K562 (cell line): Measurements from ENCODE around the gene AREL1. TPM values are rescaled to one million over a fixed set of nuclear protein-coding genes. Genes with fewer than 3 reads are reported as not detected.

Experiments
- ATF7 ChIP-seq: fragments of 450-650 bp; IDR thresholded peaks from 2 replicates; pipeline ENCODE4 v1.7.1; 2014; ENCODE audit warnings: mild to moderate bottlenecking, moderate library complexity
- CSDE1 ChIP-seq, 2 experiments: fragments of 450-650 bp; IDR thresholded peaks; 2 replicates each; pipeline ENCODE4 v1.6.1; 2016; ENCODE audit warnings: mild to moderate bottlenecking in 1 of 2
- CTCF ChIP-seq, 3 experiments: IDR thresholded peaks in 2 of 3; conservative IDR thresholded peaks in 1 of 3; 2 replicates each; pipeline ENCODE4 v1.5.1; 2011 to 2012; ENCODE audit warnings: low read length in 3 of 3, mild to moderate bottlenecking in 3 of 3, control low read depth in 2 of 3, improper control_type of control experiment in 1 of 3, inconsistent platforms in 1 of 3, low read depth in 1 of 3, mixed read lengths in 1 of 3, moderate library complexity in 1 of 3; ENCODE audit not compliant: insufficient read depth in 2 of 3
- E2F1 ChIP-seq: sonication (generic); formaldehyde crosslinking; IDR thresholded peaks from 2 replicates; pipeline ENCODE4 v1.8.1; 2023; ENCODE audit warnings: mild to moderate bottlenecking, missing genetic modification reagents, moderate library complexity
- E2F4 ChIP-seq: sonication (generic); formaldehyde crosslinking; IDR thresholded peaks from 2 replicates; pipeline ENCODE4 v1.8.0; 2022; ENCODE audit warnings: mild to moderate bottlenecking, low read depth, missing genetic modification reagents
- FOXK2 ChIP-seq, 2 experiments: fragments of 450-650 bp; IDR thresholded peaks in 1 of 2; conservative IDR thresholded peaks in 1 of 2; 2 replicates each; pipeline ENCODE4 v1.6.1; 2016; ENCODE audit warnings: low read depth in 2 of 2, mild to moderate bottlenecking in 1 of 2
- GTF2A2 ChIP-seq: IDR thresholded peaks from 2 replicates; pipeline ENCODE4 v1.6.1; 2016; ENCODE audit warnings: mild to moderate bottlenecking, missing genetic modification characterization, missing compliant biosample characterization
- SMARCC2 ChIP-seq: fragments of 450-650 bp; IDR thresholded peaks from 2 replicates; pipeline ENCODE4 v1.6.1; 2017; ENCODE audit warnings: antibody characterized with exemption, moderate library complexity, mild to moderate bottlenecking, low read depth
- SP2 ChIP-seq: IDR thresholded peaks from 2 replicates; pipeline ENCODE4 v1.6.1; 2011; ENCODE audit warnings: mild to moderate bottlenecking, low read depth, low read length, moderate library complexity; ENCODE audit not compliant: poor library complexity, severe bottlenecking; ENCODE audit errors: extremely low read depth
- SPI1 ChIP-seq: IDR thresholded peaks from 2 replicates; pipeline ENCODE4 v1.6.1; 2011; ENCODE audit warnings: low read depth, low read length, control low read depth, borderline replicate concordance
- STAT5A ChIP-seq: IDR thresholded peaks from 2 replicates; pipeline ENCODE4 v1.6.1; 2012; ENCODE audit warnings: low read length, inconsistent platforms, borderline replicate concordance
- ZBTB12 ChIP-seq: fragments of 250-450 bp; sonication (Bioruptor Pico); IDR thresholded peaks from 2 replicates; pipeline ENCODE4 v1.4.0; 2020
- ZC3H11A ChIP-seq: IDR thresholded peaks from 2 replicates; pipeline ENCODE4 v1.6.1; 2012; ENCODE audit warnings: low read depth, low read length, improper control_type of control experiment
- ZNF263 ChIP-seq: sonication (generic); formaldehyde crosslinking; IDR thresholded peaks from 2 replicates; pipeline ENCODE4 v1.8.0; 2022; ENCODE audit warnings: mild to moderate bottlenecking, missing genetic modification reagents, borderline replicate concordance
- ZNF449 ChIP-seq: fragments of 250-450 bp; sonication (Bioruptor Pico); IDR thresholded peaks from 2 replicates; pipeline ENCODE4 v1.8.0; 2022; ENCODE audit warnings: moderate library complexity, mild to moderate bottlenecking, inconsistent platforms
- ZNF511 ChIP-seq: sonication (generic); formaldehyde crosslinking; IDR thresholded peaks from 2 replicates; pipeline ENCODE4 v1.8.0; 2022; ENCODE audit warnings: mild to moderate bottlenecking, missing genetic modification reagents
- ZNF76 ChIP-seq: fragments of 250-450 bp; sonication (Bioruptor Pico); IDR thresholded peaks from 2 replicates; pipeline ENCODE4 v1.4.0; 2020; ENCODE audit warnings: mild to moderate bottlenecking, moderate library complexity, borderline replicate concordance
- polyA plus RNA-seq, 8 experiments: library from polyadenylated mRNA; depleted of rRNA in 4 of 8; stranded (reverse) in 5 of 8; unstranded in 3 of 8; fragments of >200 nt; fragmentation: Nextera tagmentation in 2 of 8; fragmentation: Illumina TruSeq in 1 of 8; extraction: Ambion mirVana in 2 of 8; extraction: Trizol in 1 of 8; gene quantifications; 2 replicates each; pipeline versions ENCODE4 v1.2.1 to v1.2.3, GENCODE V29; 2011 to 2014; ENCODE audit warnings: inconsistent platforms in 1 of 8, missing spikeins in 1 of 8
- total RNA-seq, 7 experiments: library from RNA; depleted of rRNA in 6 of 7; stranded (reverse); fragments of >200 nt in 6 of 7; fragmentation: Illumina TruSeq in 2 of 7; extraction: Trizol in 2 of 7; gene quantifications; 2 replicates each; pipeline versions ENCODE4 v1.2.1 to v1.2.3, GENCODE V29; 2011 to 2021; ENCODE audit warnings: low replicate concordance in 1 of 7

Gene AREL1
- total and polyA plus RNA-seq, 9 of the 15 experiments (the other 6 are each of a cell fraction or from before 2014, with no cell fraction given) = 6.0 to 24.8 (median 16.6) TPM

GRCh38 chr14:74735125-74735524 lies 22.2 kb upstream of the AREL1 start (continued):
- TF ChIP-seq CTCF (IDR thresholded peaks at IDR 0.05 in 2 of 3, conservative IDR thresholded peaks at IDR 0.05 in 1 of 3; ENCODE audit: insufficient read depth in 2 of 3, low read depth in 1 of 3, low read length in 3 of 3) (no peak), SPI1 (no peak), ZNF76 (CRISPR knock-in tag) (no peak), STAT5A (peak; percentile 90), ZNF263 (CRISPR knock-in tag) (no peak), ZC3H11A (no peak), ZBTB12 (CRISPR knock-in tag) (no peak), FOXK2 (conservative IDR thresholded peaks at IDR 0.05 in 1 of 2, IDR thresholded peaks at IDR 0.05 in 1 of 2; ENCODE audit: low read depth in 2 of 2) (peak; percentile 56 to 66; a peak in 2 of 4 replicates), ATF7 (peak; percentile 94), SP2 (no peak), E2F4 (CRISPR knock-in tag) (no peak), SMARCC2 (0 out of 2 replicates have a peak, but pooled peaks have one; percentile 46), E2F1 (CRISPR knock-in tag) (no peak), ZNF511 (CRISPR knock-in tag) (no peak), GTF2A2 (tag) (no peak), ZNF449 (CRISPR knock-in tag) (no peak), CSDE1 (IDR thresholded peaks at IDR 0.05) (no peak)
- TF ChIP-seq, all 486 proteins: peak for 58
